Stimulated activated CD4-positive, alpha-beta T cell treated with anti-CD3 and anti-CD28 coated beads, Interleukin-1b, Interleukin-23, amount 100 ng/mL, for 24 hours (primary cell): ENCODE data around the gene CD40.
"Not testable (repeated sequence)": the region's sequence is repeated elsewhere in the genome, so short reads cannot be mapped to it uniquely, and the experiment has no call there.

Experiments used
- DNase-seq, 4 experiments: peaks; one replicate each; pipeline ENCODE4 v3.0.0-alpha.2; 2020; ENCODE audit warnings: low read depth in 4 of 4, low spot score in 1 of 4

CD40 gene

GRCh38 chr20:46091622-46092535, 26.2 kb upstream of the CD40 start:
- DNase-seq: not testable (repeated sequence)

- DNase-seq: no peak
Measured at GRCh38 chr20:46093531-46093930, 24.6 kb upstream of the CD40 start.

GRCh38 chr20:46099491-46100287, 18.4 kb upstream of the CD40 start:
- no peak for DNase-seq

- not testable (repeated sequence) for DNase-seq
Measured at GRCh38 chr20:46100444-46100843, 17.7 kb upstream of the CD40 start.

GRCh38 chr20:46100988-46101387, 17.1 kb upstream of the CD40 start:
- DNase-seq: no peak

- no peak for DNase-seq
Measured at GRCh38 chr20:46101957-46102356, 16.2 kb upstream of the CD40 start.

- DNase-seq: no peak
Measured at GRCh38 chr20:46102940-46103339, 15.2 kb upstream of the CD40 start.

- no peak for DNase-seq
Measured at GRCh38 chr20:46104262-46104661, 13.9 kb upstream of the CD40 start.

- no peak for DNase-seq
Measured at GRCh38 chr20:46107061-46107460, 11.1 kb upstream of the CD40 start.

GRCh38 chr20:46108435-46108841, 9.7 kb upstream of the CD40 start:
- DNase-seq: no peak

GRCh38 chr20:46108976-46109375, 9.1 kb upstream of the CD40 start:
- DNase-seq: no peak

- no peak for DNase-seq
Measured at GRCh38 chr20:46111028-46111835, 6.9 kb upstream of the CD40 start.

- no peak for DNase-seq
Measured at GRCh38 chr20:46111836-46112212, 6.3 kb upstream of the CD40 start.

GRCh38 chr20:46112430-46113112, 5.5 kb upstream of the CD40 start:
- no peak for DNase-seq

GRCh38 chr20:46113113-46113470, 5.0 kb upstream of the CD40 start:
- DNase-seq: no peak

GRCh38 chr20:46114449-46114848, 3.7 kb upstream of the CD40 start:
- DNase-seq: no peak

- DNase-seq: no peak
Measured at GRCh38 chr20:46118481-46119020, 437 bp downstream of the CD40 start.

GRCh38 chr20:46119028-46119546, 973 bp downstream of the CD40 start:
- DNase-seq: no peak

- DNase-seq: no peak
Measured at GRCh38 chr20:46119547-46119946, 1.4 kb downstream of the CD40 start.

GRCh38 chr20:46120136-46120535, 2.0 kb downstream of the CD40 start:
- DNase-seq: no peak
